MM.1S (cell line): ENCODE measurements around the gene TFF2.

Experiments used
- DNase-seq: peaks from one replicate; pipeline ENCODE4 v3.0.0-alpha.2; 2015
- H2AFZ ChIP-seq: fragments of 300-600 bp; sonication (generic); 2 replicates; pipeline ENCODE4 v1.6.0; 2016; ENCODE audit warnings: antibody characterized with exemption, low read length
- H3F3A ChIP-seq: fragments of 300-600 bp; sonication (generic); 2 replicates; pipeline ENCODE4 v1.6.1; 2016; ENCODE audit warnings: mild to moderate bottlenecking, antibody characterized with exemption, low read length, moderate library complexity, mixed read lengths; ENCODE audit not compliant: insufficient read depth
- H3K27ac ChIP-seq: fragments of 300-600 bp; sonication (generic); 2 replicates; pipeline ENCODE4 v1.5.1; 2016; ENCODE audit warnings: mild to moderate bottlenecking, low read length
- H3K27me3 ChIP-seq: fragments of 300-600 bp; sonication (generic); replicated peaks from 2 replicates; pipeline ENCODE4 v1.6.0; 2016; ENCODE audit warnings: low read length; ENCODE audit not compliant: insufficient read depth
- H3K36me3 ChIP-seq: fragments of 300-600 bp; sonication (generic); replicated peaks from 2 replicates; pipeline ENCODE4 v1.6.1; 2016; ENCODE audit warnings: mild to moderate bottlenecking, low read length, mixed read lengths; ENCODE audit not compliant: insufficient read depth
- H3K4me1 ChIP-seq: fragments of 300-600 bp; sonication (generic); 2 replicates; pipeline ENCODE4 v1.6.1; 2016; ENCODE audit warnings: low read length, mixed read lengths
- H3K4me2 ChIP-seq: fragments of 300-600 bp; sonication (generic); 2 replicates; pipeline ENCODE4 v1.6.0; 2016; ENCODE audit warnings: low read depth, low read length
- H3K4me3 ChIP-seq: fragments of 300-600 bp; sonication (generic); 2 replicates; pipeline ENCODE4 v1.5.1; 2016; ENCODE audit warnings: low read length, mixed read lengths
- H3K79me2 ChIP-seq: fragments of 300-600 bp; sonication (generic); 2 replicates; pipeline ENCODE4 v1.6.1; 2016; ENCODE audit warnings: mixed run types, low read length, mixed read lengths
- H3K9ac ChIP-seq: fragments of 300-600 bp; sonication (generic); 2 replicates; pipeline ENCODE4 v1.6.1; 2016; ENCODE audit warnings: low read length, mixed read lengths
- H3K9me2 ChIP-seq: fragments of 300-600 bp; sonication (generic); replicated peaks from 2 replicates; pipeline ENCODE4 v1.6.1; 2016; ENCODE audit warnings: mild to moderate bottlenecking, low read length, mixed read lengths; ENCODE audit not compliant: insufficient read depth
- H3K9me3 ChIP-seq: fragments of 300-600 bp; sonication (generic); replicated peaks from 2 replicates; pipeline ENCODE4 v1.6.1; 2016; ENCODE audit warnings: mild to moderate bottlenecking, low read length, mixed read lengths; ENCODE audit not compliant: insufficient read depth
- H4K20me1 ChIP-seq: fragments of 300-600 bp; sonication (generic); 2 replicates; pipeline ENCODE4 v1.6.1; 2016; ENCODE audit warnings: mild to moderate bottlenecking, low read length, moderate library complexity, mixed read lengths; ENCODE audit not compliant: insufficient read depth
- CTCF ChIP-seq: fragments of 300-600 bp; sonication (generic); IDR thresholded peaks from 2 replicates; pipeline ENCODE4 v1.5.1; 2016; ENCODE audit warnings: antibody characterized with exemption, low read length, mixed read lengths
- EZH2 ChIP-seq: fragments of 300-600 bp; sonication (generic); optimal IDR thresholded peaks from 2 replicates; pipeline ENCODE3; 2017; ENCODE audit warnings: low read depth, mild to moderate bottlenecking, antibody characterized with exemption, low read length, mixed read lengths
- EZH2phosphoT487 ChIP-seq: fragments of 300-600 bp; sonication (generic); IDR thresholded peaks from 2 replicates; pipeline ENCODE4 v1.6.1; 2018; ENCODE audit warnings: antibody characterized with exemption, low read length

TFF2 gene

GRCh38 chr21:42374457-42374856, 23.7 kb upstream of the TFF2 start:
- no peaks in the 10 kb centered on the region for H3K36me3 ChIP-seq
- no peak overlapping the region for H3K4me2 ChIP-seq
- no peak overlapping the region for H3K27ac ChIP-seq
- no peaks in the 10 kb centered on the region for H3K9me3 ChIP-seq
- TF ChIP-seq EZH2 (no peak), EZH2phosphoT487 (no peak), CTCF (no peak)
- H3K27me3 ChIP-seq: peaks cover 99% of the 10 kb centered on the region
- H3K4me3 ChIP-seq: no peak overlapping the region
- H3K4me1 ChIP-seq: no peaks in the 10 kb centered on the region
- no peak for DNase-seq
- no peaks in the 10 kb centered on the region for H3K9me2 ChIP-seq
- no peak overlapping the region for H3K9ac ChIP-seq
- no peaks in the 10 kb centered on the region for H3K79me2 ChIP-seq
- no peak overlapping the region for H2AFZ ChIP-seq
- H4K20me1 ChIP-seq: no peaks in the 10 kb centered on the region
- H3F3A ChIP-seq: no peaks in the 10 kb centered on the region

GRCh38 chr21:42373908-42374455, 23.2 kb upstream of the TFF2 start:
- TF ChIP-seq EZH2phosphoT487 (no peak), EZH2 (no peak), CTCF (no peak)
- no peaks in the 10 kb centered on the region for H3K4me1 ChIP-seq

GRCh38 chr21:42373196-42373907, 22.6 kb upstream of the TFF2 start:
- Histone ChIP-seq H3F3A (no peaks in the 10 kb centered on the region), H3K9me3 (no peaks in the 10 kb centered on the region), H3K79me2 (no peaks in the 10 kb centered on the region), H3K4me3 (no peak overlapping the region), H3K9ac (no peak overlapping the region), H3K36me3 (no peaks in the 10 kb centered on the region), H3K27ac (no peak overlapping the region), H4K20me1 (no peaks in the 10 kb centered on the region), H3K27me3 (peaks cover 99% of the 10 kb centered on the region), H3K4me1 (no peaks in the 10 kb centered on the region), H3K9me2 (no peaks in the 10 kb centered on the region), H3K4me2 (no peak overlapping the region), H2AFZ (no peak overlapping the region)
- no peak for DNase-seq
- no peak for TF ChIP-seq EZH2
- TF ChIP-seq CTCF: no peak
- no peak for TF ChIP-seq EZH2phosphoT487

More at GRCh38 chr21:42373908-42374455, 23.2 kb upstream of the TFF2 start:
- no peaks in the 10 kb centered on the region for H3K9me2 ChIP-seq
- no peak overlapping the region for H3K4me3 ChIP-seq
- no peaks in the 10 kb centered on the region for H3F3A ChIP-seq
- H3K4me2 ChIP-seq: no peak overlapping the region
- no peaks in the 10 kb centered on the region for H3K36me3 ChIP-seq
- no peaks in the 10 kb centered on the region for H3K79me2 ChIP-seq
- H4K20me1 ChIP-seq: no peaks in the 10 kb centered on the region
- no peak overlapping the region for H3K9ac ChIP-seq
- no peak overlapping the region for H2AFZ ChIP-seq
- no peak for DNase-seq
- no peaks in the 10 kb centered on the region for H3K9me3 ChIP-seq
- peaks cover 99% of the 10 kb centered on the region for H3K27me3 ChIP-seq
- no peak overlapping the region for H3K27ac ChIP-seq
